ENCODE measurements around the gene SHROOM2. TPM values are rescaled to one million over a fixed set of nuclear protein-coding genes. Genes with fewer than 3 reads are reported as not detected.

SHROOM2 gene
- total RNA-seq, 1 donor from 2014 or later = 1.8 TPM

- Histone ChIP-seq H3K4me3 (ENCODE audit: low read depth, low read length) (no peak overlapping the region), H3K27me3 (ENCODE audit: control insufficient read depth, insufficient read depth, low read length) (no peaks in the 10 kb centered on the region), H3K36me3 (ENCODE audit: control insufficient read depth, insufficient read depth, low read length) (peaks cover 8% of the 10 kb centered on the region)
- no peak for FAIRE-seq
- DNase-seq (ENCODE audit: low read depth) = peak; percentile 75
- no peak for TF ChIP-seq CTCF (IDR thresholded peaks at IDR 0.05; ENCODE audit: insufficient read depth, low read length, severe bottlenecking)
Measured at GRCh38 chrX:9940421-9940820, 154.2 kb downstream of the SHROOM2 start.

- FAIRE-seq (peak; percentile 13), DNase-seq (ENCODE audit: low read depth) (no peak)
- H3K36me3 ChIP-seq (ENCODE audit: control insufficient read depth, insufficient read depth, low read length) = peaks cover 11% of the 10 kb centered on the region
- no peaks in the 10 kb centered on the region for H3K27me3 ChIP-seq (ENCODE audit: control insufficient read depth, insufficient read depth, low read length)
- TF ChIP-seq CTCF (IDR thresholded peaks at IDR 0.05; ENCODE audit: insufficient read depth, low read length, severe bottlenecking) = no peak
- H3K4me3 ChIP-seq (ENCODE audit: low read depth, low read length) = no peak overlapping the region
Measured at GRCh38 chrX:9942086-9942485, 155.9 kb downstream of the SHROOM2 start.

- no peak for TF ChIP-seq CTCF (IDR thresholded peaks at IDR 0.05; ENCODE audit: insufficient read depth, low read length, severe bottlenecking)
- DNase-seq (ENCODE audit: low read depth) (no peak), FAIRE-seq (no peak)
- Histone ChIP-seq H3K4me3 (ENCODE audit: low read depth, low read length) (no peak overlapping the region), H3K36me3 (ENCODE audit: control insufficient read depth, insufficient read depth, low read length) (peaks cover 7% of the 10 kb centered on the region), H3K27me3 (ENCODE audit: control insufficient read depth, insufficient read depth, low read length) (no peaks in the 10 kb centered on the region)
Measured at GRCh38 chrX:9943420-9943819, 157.2 kb downstream of the SHROOM2 start.

GRCh38 chrX:9947131-9947794 is 161.0 kb downstream of the SHROOM2 start:
- Histone ChIP-seq H3K27me3 (ENCODE audit: control insufficient read depth, insufficient read depth, low read length) (no peaks in the 10 kb centered on the region), H3K4me3 (ENCODE audit: low read depth, low read length) (no peak overlapping the region), H3K36me3 (ENCODE audit: control insufficient read depth, insufficient read depth, low read length) (peaks cover 6% of the 10 kb centered on the region)
- no peak for TF ChIP-seq CTCF (IDR thresholded peaks at IDR 0.05; ENCODE audit: insufficient read depth, low read length, severe bottlenecking)
- no peak for DNase-seq (ENCODE audit: low read depth)
- no peak for FAIRE-seq

- FAIRE-seq (no peak), DNase-seq (ENCODE audit: low read depth) (no peak)
- Histone ChIP-seq H3K4me3 (ENCODE audit: low read depth, low read length) (no peak overlapping the region), H3K36me3 (ENCODE audit: control insufficient read depth, insufficient read depth, low read length) (peaks cover 5% of the 10 kb centered on the region), H3K27me3 (ENCODE audit: control insufficient read depth, insufficient read depth, low read length) (no peaks in the 10 kb centered on the region)
- no peak for TF ChIP-seq CTCF (IDR thresholded peaks at IDR 0.05; ENCODE audit: insufficient read depth, low read length, severe bottlenecking)
Measured at GRCh38 chrX:9948406-9948805, 162.2 kb downstream of the SHROOM2 start.

GRCh38 chrX:9952300-9952699 is 166.1 kb downstream of the SHROOM2 start:
- Histone ChIP-seq H3K27me3 (ENCODE audit: control insufficient read depth, insufficient read depth, low read length) (no peaks in the 10 kb centered on the region), H3K36me3 (ENCODE audit: control insufficient read depth, insufficient read depth, low read length) (no peaks in the 10 kb centered on the region), H3K4me3 (ENCODE audit: low read depth, low read length) (no peak overlapping the region)
- FAIRE-seq (no peak), DNase-seq (ENCODE audit: low read depth) (no peak)
- no peak for TF ChIP-seq CTCF (IDR thresholded peaks at IDR 0.05; ENCODE audit: insufficient read depth, low read length, severe bottlenecking)
